ENCODE data around the gene RNF181. TPM values are rescaled to one million over a fixed set of nuclear protein-coding genes. Genes with fewer than 3 reads are reported as not detected.
"Not testable (repeated sequence)": the region's sequence is repeated elsewhere in the genome, so short reads cannot be mapped to it uniquely, and the experiment has no call there.

The RNF181 gene
- total RNA-seq, 4 donors from 2014 or later: 23.9 to 164 (median 141) TPM

GRCh38 chr2:85600951-85601770 is 5.6 kb downstream of the RNF181 start:
- H3K4me1 ChIP-seq: peaks cover 27 to 42% (median 38%) of the 10 kb centered on the region in 4 donors
- H3K9me3 ChIP-seq: no peaks in the 10 kb centered on the region
- H3K4me3 ChIP-seq: peak overlapping the region in 3 of 4 donors; percentile 79 to 87 (median 81)
- peak overlapping the region; percentile 89 to 95 (median 92) for H3K27ac ChIP-seq
- in situ Hi-C loops (cut with MboI; ENCODE audit: low pct_ligation_motif_present in 1 of 4, low pct_unique_long_range_greater_than_20kb in 1 of 4, low sequenced_read_pairs in 3 of 4): no loop called here
- TF ChIP-seq POLR2AphosphoS5 (IDR thresholded peaks at IDR 0.05) (no peak), EP300 (IDR thresholded peaks at IDR 0.05; ENCODE audit: low read depth) (no peak), POLR2A (IDR thresholded peaks at IDR 0.05) (no peak), CTCF (IDR thresholded peaks at IDR 0.05) (no peak)
- peaks cover 0 to 6% (median 0%) of the 10 kb centered on the region in 4 donors for H3K36me3 ChIP-seq
- 80% methylated on average over 6 of the region's 6 CpGs; no CpG with 5 or more reads in 1 of the 2 donors for WGBS, 2 donors (ENCODE audit: low coverage in 1 of 2)
- no peak for DNase-seq
- H3K27me3 ChIP-seq: no peaks in the 10 kb centered on the region
- intact Hi-C loops (cut with DNase I; ENCODE audit: low total_unique reads): no loop called here

GRCh38 chr2:85601771-85602475 is 6.4 kb downstream of the RNF181 start:
- 5% methylated on average over 34 of the region's 36 CpGs; no CpG with 5 or more reads in 1 of the 2 donors for WGBS, 2 donors (ENCODE audit: low coverage in 1 of 2)
- in situ Hi-C loops (cut with MboI; ENCODE audit: low pct_ligation_motif_present in 1 of 4, low pct_unique_long_range_greater_than_20kb in 1 of 4, low sequenced_read_pairs in 3 of 4): no loop called here

DNA sequence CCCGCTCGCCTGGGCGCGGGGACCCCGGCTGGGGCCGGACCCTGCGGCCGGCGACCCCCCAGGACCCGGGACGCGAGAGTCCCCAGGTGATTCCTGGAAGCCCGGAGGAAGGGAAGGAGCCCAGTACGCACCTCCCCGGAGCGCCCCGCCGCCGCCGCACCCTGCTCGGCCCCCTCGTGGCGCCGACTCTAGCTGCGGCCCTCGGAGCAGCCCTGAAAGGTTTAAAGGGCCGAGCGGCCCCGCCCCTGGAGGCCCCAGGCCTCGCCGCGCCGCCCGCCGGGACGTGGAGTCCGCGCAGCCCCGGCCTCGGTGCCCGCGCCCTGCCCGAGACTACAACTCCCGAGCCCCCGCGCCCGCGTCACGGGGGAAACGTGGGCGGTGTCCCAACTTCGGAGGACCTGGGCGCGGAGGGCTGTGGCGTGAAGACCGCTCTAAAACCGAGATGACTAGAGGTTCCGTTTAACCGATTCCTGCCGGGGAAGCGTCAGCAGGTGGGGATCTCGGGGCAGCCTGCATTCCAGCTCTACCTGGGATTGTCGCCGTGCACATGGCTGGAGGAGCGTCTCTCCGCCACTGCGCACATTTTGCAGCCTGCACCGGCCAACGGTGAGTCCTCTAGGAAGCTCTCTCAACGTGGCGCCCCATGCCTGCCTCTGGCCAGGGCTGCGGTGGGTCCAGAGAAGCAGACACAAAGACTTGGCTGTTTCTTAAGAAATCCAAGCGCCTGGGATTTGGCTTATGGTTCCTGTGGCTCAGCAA is 7.1 kb downstream of the RNF181 start, which contains the start of gene TMEM150A:
TMEM150A (minus strand) TSS at position 223 of the 759 bp plus-strand sequence. CDS start 750 bp downstream, outside the sequence.
- Histone ChIP-seq H3K4me3 (peak within 1 kb of the TSS; percentile 70 to 87 (median 80)), H3K4me1 (peaks cover 20 to 32% (median 28%) of the 10 kb centered on the region in 4 donors), H3K9me3 (no peaks in the 10 kb centered on the region), H3K36me3 (peaks cover 0 to 3% (median 0%) of the 10 kb centered on the region in 4 donors), H3K27me3 (no peaks in the 10 kb centered on the region), H3K27ac (peak within 1 kb of the TSS; percentile 89 to 95 (median 92))
- TF ChIP-seq POLR2AphosphoS5 (IDR thresholded peaks at IDR 0.05) (peak; percentile 57 to 79 (median 74)), EP300 (IDR thresholded peaks at IDR 0.05; ENCODE audit: low read depth) (no peak), POLR2A (IDR thresholded peaks at IDR 0.05) (peak; percentile 71), CTCF (IDR thresholded peaks at IDR 0.05) (peak in 4 of 5 experiments; percentile 30 to 50 (median 34))
- in situ Hi-C loops (cut with MboI; ENCODE audit: low pct_ligation_motif_present in 1 of 4, low pct_unique_long_range_greater_than_20kb in 1 of 4, low sequenced_read_pairs in 3 of 4): no loop called here
- 0 to 3% methylated on average over 7 to 52 of the region's 73 CpGs for WGBS, 2 donors (ENCODE audit: low coverage in 1 of 2)
- intact Hi-C loops (cut with DNase I; ENCODE audit: low total_unique reads): no loop called here
- peak; percentile 95 for DNase-seq

More at GRCh38 chr2:85601771-85602475, 6.4 kb downstream of the RNF181 start:
- intact Hi-C loops (cut with DNase I; ENCODE audit: low total_unique reads): no loop called here
- DNase-seq: peak; percentile 73
- peaks cover 20 to 35% (median 32%) of the 10 kb centered on the region in 4 donors for H3K4me1 ChIP-seq
- H3K27ac ChIP-seq: peak overlapping the region; percentile 89 to 95 (median 92)
- no peaks in the 10 kb centered on the region for H3K27me3 ChIP-seq
- TF ChIP-seq EP300 (IDR thresholded peaks at IDR 0.05; ENCODE audit: low read depth) (no peak), POLR2AphosphoS5 (IDR thresholded peaks at IDR 0.05) (no peak), CTCF (IDR thresholded peaks at IDR 0.05) (no peak), POLR2A (IDR thresholded peaks at IDR 0.05) (no peak)
- peaks cover 0 to 6% (median 0%) of the 10 kb centered on the region in 4 donors for H3K36me3 ChIP-seq
- no peaks in the 10 kb centered on the region for H3K9me3 ChIP-seq
- H3K4me3 ChIP-seq: peak overlapping the region; percentile 70 to 87 (median 80)

DNA sequence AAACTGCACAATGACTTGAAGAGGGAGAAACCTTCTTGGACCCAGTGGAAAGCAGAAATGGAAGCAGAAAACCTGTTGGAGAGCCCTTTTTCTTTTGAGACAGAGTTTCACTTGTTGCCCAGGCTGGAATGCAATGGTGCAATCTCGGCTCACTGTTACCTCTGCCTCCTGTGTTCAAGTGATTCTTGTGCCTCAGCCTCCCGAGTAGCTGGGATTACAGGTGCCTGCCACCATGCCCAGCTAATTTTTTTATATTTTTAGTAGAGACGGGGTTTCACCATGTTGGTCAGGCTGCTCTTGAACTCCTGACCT is 8.5 kb downstream of the RNF181 start:
- intact Hi-C loops (cut with DNase I; ENCODE audit: low total_unique reads); H3K9me3 ChIP-seq; in situ Hi-C loops (cut with MboI; ENCODE audit: low pct_ligation_motif_present in 1 of 4, low pct_unique_long_range_greater_than_20kb in 1 of 4, low sequenced_read_pairs in 3 of 4); DNase-seq; H3K27me3 ChIP-seq; H3K36me3 ChIP-seq: not testable (repeated sequence)
- Histone ChIP-seq H3K4me3 (peak overlapping the region in 1 of 4 donors; percentile 87), H3K27ac (peak overlapping the region in 2 of 4 donors; percentile 42 to 89), H3K4me1 (peaks cover 20 to 32% (median 28%) of the 10 kb centered on the region in 4 donors)
- WGBS, 2 donors (ENCODE audit: low coverage in 1 of 2): 81% methylated on average over 3 of the region's 3 CpGs; no CpG with 5 or more reads in 1 of the 2 donors

Measured in transverse colon (tissue), 4 donors.